Neuron (in vitro differentiated cells): Measurements from ENCODE around the gene PMS1.

Experiments
- H2AFZ ChIP-seq: one replicate; pipeline ENCODE4 v1.6.1; 2013; ENCODE audit warnings: low read depth, mild to moderate bottlenecking, inconsistent platforms, low read length, moderate library complexity
- H3K27me3 ChIP-seq: one replicate; pipeline ENCODE4 v1.6.1; 2013; ENCODE audit warnings: low read length; ENCODE audit not compliant: insufficient read depth
- H3K36me3 ChIP-seq: one replicate; pipeline ENCODE4 v1.6.1; 2013; ENCODE audit warnings: low read length; ENCODE audit not compliant: insufficient read depth
- H3K4me1 ChIP-seq: one replicate; pipeline ENCODE4 v1.6.1; 2013; ENCODE audit warnings: low read length; ENCODE audit not compliant: insufficient read depth
- H3K4me3 ChIP-seq: 2 replicates; pipeline ENCODE4 v1.5.1; 2013; ENCODE audit warnings: mild to moderate bottlenecking, low read length, moderate library complexity
- H3K9me3 ChIP-seq: one replicate; pipeline ENCODE4 v1.6.1; 2013; ENCODE audit warnings: low read length

The PMS1 gene

GRCh38 chr2:189854940-189855339 is 70.7 kb downstream of the PMS1 start:
- H2AFZ ChIP-seq: no peak overlapping the region
- H3K27me3 ChIP-seq: no peaks in the 10 kb centered on the region
- H3K4me3 ChIP-seq: no peak overlapping the region
- no peaks in the 10 kb centered on the region for H3K4me1 ChIP-seq
- H3K36me3 ChIP-seq: peaks cover 27% of the 10 kb centered on the region
- H3K9me3 ChIP-seq: no peaks in the 10 kb centered on the region

- no peaks in the 10 kb centered on the region for H3K9me3 ChIP-seq
- no peaks in the 10 kb centered on the region for H3K27me3 ChIP-seq
- no peaks in the 10 kb centered on the region for H3K4me1 ChIP-seq
- no peak overlapping the region for H3K4me3 ChIP-seq
- no peak overlapping the region for H2AFZ ChIP-seq
- peaks cover 33% of the 10 kb centered on the region for H3K36me3 ChIP-seq
These were observed 74.0 kb downstream of the PMS1 start for GRCh38 chr2:189858291-189858690.

- peaks cover 26% of the 10 kb centered on the region for H3K36me3 ChIP-seq
- no peak overlapping the region for H2AFZ ChIP-seq
- no peaks in the 10 kb centered on the region for H3K9me3 ChIP-seq
- H3K27me3 ChIP-seq: no peaks in the 10 kb centered on the region
- no peaks in the 10 kb centered on the region for H3K4me1 ChIP-seq
- H3K4me3 ChIP-seq: no peak overlapping the region
These were observed 75.9 kb downstream of the PMS1 start for GRCh38 chr2:189860161-189860560.

GRCh38 chr2:189862751-189863150 is 78.5 kb downstream of the PMS1 start:
- Histone ChIP-seq H3K36me3 (peaks cover 22% of the 10 kb centered on the region), H3K4me1 (no peaks in the 10 kb centered on the region), H2AFZ (no peak overlapping the region), H3K9me3 (no peaks in the 10 kb centered on the region), H3K4me3 (no peak overlapping the region), H3K27me3 (no peaks in the 10 kb centered on the region)

- Histone ChIP-seq H3K36me3 (peaks cover 18% of the 10 kb centered on the region), H2AFZ (no peak overlapping the region), H3K4me3 (no peak overlapping the region), H3K27me3 (no peaks in the 10 kb centered on the region), H3K9me3 (no peaks in the 10 kb centered on the region), H3K4me1 (no peaks in the 10 kb centered on the region)
These were observed 81.6 kb downstream of the PMS1 start for GRCh38 chr2:189865826-189866225.

- no peak overlapping the region for H3K4me3 ChIP-seq
- H3K36me3 ChIP-seq: peaks cover 18% of the 10 kb centered on the region
- no peaks in the 10 kb centered on the region for H3K27me3 ChIP-seq
- H3K9me3 ChIP-seq: no peaks in the 10 kb centered on the region
- no peak overlapping the region for H2AFZ ChIP-seq
- no peaks in the 10 kb centered on the region for H3K4me1 ChIP-seq
These were observed 82.0 kb downstream of the PMS1 start for GRCh38 chr2:189866296-189866695.

- no peak overlapping the region for H2AFZ ChIP-seq
- H3K4me1 ChIP-seq: no peaks in the 10 kb centered on the region
- no peak overlapping the region for H3K4me3 ChIP-seq
- no peaks in the 10 kb centered on the region for H3K27me3 ChIP-seq
- H3K9me3 ChIP-seq: no peaks in the 10 kb centered on the region
- H3K36me3 ChIP-seq: peaks cover 11% of the 10 kb centered on the region
These were observed 84.6 kb downstream of the PMS1 start for GRCh38 chr2:189868896-189869295.

- Histone ChIP-seq H3K4me1 (no peaks in the 10 kb centered on the region), H3K9me3 (no peaks in the 10 kb centered on the region), H3K27me3 (no peaks in the 10 kb centered on the region), H3K4me3 (no peak overlapping the region), H3K36me3 (peaks cover 10% of the 10 kb centered on the region), H2AFZ (no peak overlapping the region)
These were observed 86.3 kb downstream of the PMS1 start for GRCh38 chr2:189870381-189871085.

GRCh38 chr2:189873696-189874095 is 89.4 kb downstream of the PMS1 start:
- Histone ChIP-seq H3K36me3 (peaks cover 12% of the 10 kb centered on the region), H3K4me1 (no peaks in the 10 kb centered on the region), H2AFZ (no peak overlapping the region), H3K9me3 (no peaks in the 10 kb centered on the region), H3K27me3 (no peaks in the 10 kb centered on the region), H3K4me3 (no peak overlapping the region)

GRCh38 chr2:189874586-189875320 is 90.5 kb downstream of the PMS1 start:
- no peaks in the 10 kb centered on the region for H3K27me3 ChIP-seq
- no peak overlapping the region for H2AFZ ChIP-seq
- no peaks in the 10 kb centered on the region for H3K9me3 ChIP-seq
- H3K36me3 ChIP-seq: peaks cover 12% of the 10 kb centered on the region
- no peak overlapping the region for H3K4me3 ChIP-seq
- no peaks in the 10 kb centered on the region for H3K4me1 ChIP-seq

- H3K27me3 ChIP-seq: no peaks in the 10 kb centered on the region
- no peak overlapping the region for H2AFZ ChIP-seq
- no peaks in the 10 kb centered on the region for H3K4me1 ChIP-seq
- peaks cover 12% of the 10 kb centered on the region for H3K36me3 ChIP-seq
- no peaks in the 10 kb centered on the region for H3K9me3 ChIP-seq
- H3K4me3 ChIP-seq: no peak overlapping the region
These were observed 92.0 kb downstream of the PMS1 start for GRCh38 chr2:189876271-189876670.

GRCh38 chr2:189879716-189880081 is 95.4 kb downstream of the PMS1 start:
- Histone ChIP-seq H3K4me1 (no peaks in the 10 kb centered on the region), H2AFZ (no peak overlapping the region), H3K4me3 (no peak overlapping the region), H3K36me3 (peaks cover 11% of the 10 kb centered on the region), H3K9me3 (no peaks in the 10 kb centered on the region), H3K27me3 (no peaks in the 10 kb centered on the region)

GRCh38 chr2:189880429-189880828 is 96.2 kb downstream of the PMS1 start:
- peaks cover 8% of the 10 kb centered on the region for H3K36me3 ChIP-seq
- no peaks in the 10 kb centered on the region for H3K27me3 ChIP-seq
- no peak overlapping the region for H3K4me3 ChIP-seq
- H3K4me1 ChIP-seq: no peaks in the 10 kb centered on the region
- no peaks in the 10 kb centered on the region for H3K9me3 ChIP-seq
- H2AFZ ChIP-seq: no peak overlapping the region
